GM12801 (cell line): ENCODE results near the gene DGUOK.

Experiments
- TF ChIP-seq, protein P1 (sequence below): IDR thresholded peaks from one replicate; pipeline ENCODE4 v1.5.1; 2011; ENCODE audit warnings: control low read depth; ENCODE audit not compliant: insufficient read length; ENCODE audit errors: extremely low read depth

Gene DGUOK

DNA sequence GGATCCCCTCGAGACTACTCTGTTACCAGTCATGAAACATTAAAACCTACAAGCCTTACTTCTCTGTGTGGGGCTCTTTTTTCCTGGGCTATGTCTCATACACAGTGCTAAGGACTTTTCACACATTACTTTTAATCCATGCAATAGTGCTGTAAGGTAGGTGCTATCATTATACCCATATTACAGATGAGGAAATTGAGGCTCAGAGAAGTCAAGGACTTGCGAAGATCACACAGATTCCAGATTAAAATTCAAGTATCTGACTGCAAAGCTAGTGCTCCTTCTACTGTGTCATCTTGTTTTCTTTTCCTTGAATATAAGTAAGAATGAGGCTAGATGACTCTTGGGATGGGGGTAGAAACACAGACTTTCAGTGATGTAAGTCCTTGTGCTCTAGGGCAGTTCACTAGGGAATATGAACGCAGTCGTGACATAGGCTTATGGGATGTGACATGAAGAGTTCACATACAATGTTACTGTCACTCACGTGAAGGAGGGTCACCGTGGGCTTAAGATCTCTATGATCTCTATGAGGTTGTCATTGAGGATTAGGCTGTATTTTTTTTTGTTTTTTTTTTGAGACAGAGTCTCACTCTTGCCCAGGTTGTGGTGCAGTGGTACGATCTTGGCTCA lies 7.0 kb upstream of the DGUOK start:
- TF ChIP-seq, protein P1, sequence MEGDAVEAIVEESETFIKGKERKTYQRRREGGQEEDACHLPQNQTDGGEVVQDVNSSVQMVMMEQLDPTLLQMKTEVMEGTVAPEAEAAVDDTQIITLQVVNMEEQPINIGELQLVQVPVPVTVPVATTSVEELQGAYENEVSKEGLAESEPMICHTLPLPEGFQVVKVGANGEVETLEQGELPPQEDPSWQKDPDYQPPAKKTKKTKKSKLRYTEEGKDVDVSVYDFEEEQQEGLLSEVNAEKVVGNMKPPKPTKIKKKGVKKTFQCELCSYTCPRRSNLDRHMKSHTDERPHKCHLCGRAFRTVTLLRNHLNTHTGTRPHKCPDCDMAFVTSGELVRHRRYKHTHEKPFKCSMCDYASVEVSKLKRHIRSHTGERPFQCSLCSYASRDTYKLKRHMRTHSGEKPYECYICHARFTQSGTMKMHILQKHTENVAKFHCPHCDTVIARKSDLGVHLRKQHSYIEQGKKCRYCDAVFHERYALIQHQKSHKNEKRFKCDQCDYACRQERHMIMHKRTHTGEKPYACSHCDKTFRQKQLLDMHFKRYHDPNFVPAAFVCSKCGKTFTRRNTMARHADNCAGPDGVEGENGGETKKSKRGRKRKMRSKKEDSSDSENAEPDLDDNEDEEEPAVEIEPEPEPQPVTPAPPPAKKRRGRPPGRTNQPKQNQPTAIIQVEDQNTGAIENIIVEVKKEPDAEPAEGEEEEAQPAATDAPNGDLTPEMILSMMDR: no peak

DNA sequence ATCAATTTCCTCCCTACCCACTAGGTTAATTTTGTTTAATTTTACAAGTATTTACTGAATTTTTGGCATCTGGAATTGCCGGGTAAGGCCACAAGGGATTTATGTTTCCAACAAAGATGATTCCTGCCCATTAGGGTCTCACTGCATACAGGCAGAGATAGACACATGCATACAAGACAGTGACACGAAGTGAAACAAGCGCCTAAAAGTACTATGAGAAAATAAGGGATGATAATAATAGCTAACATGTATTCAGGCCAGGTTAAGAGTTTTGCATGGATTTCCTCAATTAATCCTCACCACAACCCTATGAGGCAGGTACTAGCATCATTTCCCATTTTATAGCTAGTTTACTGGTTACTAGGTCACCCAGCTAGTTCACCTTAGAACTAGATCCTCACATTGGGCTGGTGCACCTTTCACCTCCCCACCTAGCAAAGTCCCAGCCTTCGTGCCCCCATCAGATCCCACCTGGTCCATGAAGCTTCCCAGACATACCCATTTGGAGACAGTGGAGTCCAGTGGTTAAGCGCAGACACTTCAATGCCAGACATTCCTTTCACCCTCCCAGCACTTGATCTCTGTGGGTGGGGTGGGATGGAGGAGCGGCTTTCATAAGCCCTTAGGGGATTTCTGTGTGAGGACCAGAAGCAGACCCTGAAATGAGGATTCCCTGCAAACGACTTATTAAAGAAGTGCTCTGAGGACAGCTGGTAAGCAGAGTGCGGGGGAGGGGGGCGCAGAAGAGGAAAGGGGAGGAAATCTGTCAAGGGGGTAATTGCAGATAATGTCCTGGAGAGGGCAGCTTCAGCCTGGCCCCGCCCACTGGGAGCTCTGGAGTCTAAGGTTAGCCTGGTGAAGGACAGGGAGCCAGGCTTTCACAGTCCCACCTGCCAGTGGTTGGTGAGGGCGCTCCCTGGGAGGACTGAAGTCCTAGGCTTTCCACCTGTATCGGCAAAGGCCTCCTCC lies 5.8 kb upstream of the DGUOK start:
- TF ChIP-seq, protein P1: no peak

DNA sequence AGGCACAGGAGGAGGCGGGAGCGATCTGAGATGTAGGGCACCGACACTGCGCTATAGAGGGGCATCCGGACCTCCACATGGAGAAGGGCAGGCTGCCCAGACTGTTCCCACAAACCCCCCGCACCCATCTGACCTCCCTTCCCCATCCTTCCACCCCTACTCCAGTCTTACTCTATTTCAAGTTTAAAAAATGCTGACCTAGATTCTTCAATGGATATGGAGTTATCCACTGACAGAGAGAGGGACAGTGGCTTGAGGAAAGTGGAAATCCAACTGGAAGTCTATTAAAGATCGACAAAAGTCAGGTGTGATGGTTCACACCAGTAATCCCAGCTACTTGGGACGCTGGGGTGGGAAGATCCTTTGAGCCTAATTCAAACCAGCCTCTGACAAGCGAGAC lies 5.1 kb upstream of the DGUOK start:
- TF ChIP-seq, protein P1: no peak

DNA sequence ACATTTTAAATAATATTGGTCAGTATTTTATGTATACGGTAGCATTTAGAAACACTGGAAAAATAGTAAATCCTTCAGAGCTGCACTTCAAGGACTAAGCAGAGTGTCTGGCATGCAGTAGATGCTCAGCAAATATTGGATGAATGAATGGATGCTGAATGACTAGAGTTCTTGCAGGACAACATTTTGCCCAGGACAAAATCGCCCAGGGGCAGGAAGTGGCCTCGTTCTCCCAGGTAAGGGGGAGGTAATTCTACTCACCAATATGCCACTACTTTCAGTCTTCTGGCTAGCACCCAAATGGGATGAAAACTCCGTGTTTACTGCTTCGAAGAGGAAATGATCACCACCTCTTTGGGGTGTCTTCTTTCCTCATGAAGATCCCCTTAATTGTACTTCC lies 4.0 kb upstream of the DGUOK start:
- TF ChIP-seq, protein P1: no peak

DNA sequence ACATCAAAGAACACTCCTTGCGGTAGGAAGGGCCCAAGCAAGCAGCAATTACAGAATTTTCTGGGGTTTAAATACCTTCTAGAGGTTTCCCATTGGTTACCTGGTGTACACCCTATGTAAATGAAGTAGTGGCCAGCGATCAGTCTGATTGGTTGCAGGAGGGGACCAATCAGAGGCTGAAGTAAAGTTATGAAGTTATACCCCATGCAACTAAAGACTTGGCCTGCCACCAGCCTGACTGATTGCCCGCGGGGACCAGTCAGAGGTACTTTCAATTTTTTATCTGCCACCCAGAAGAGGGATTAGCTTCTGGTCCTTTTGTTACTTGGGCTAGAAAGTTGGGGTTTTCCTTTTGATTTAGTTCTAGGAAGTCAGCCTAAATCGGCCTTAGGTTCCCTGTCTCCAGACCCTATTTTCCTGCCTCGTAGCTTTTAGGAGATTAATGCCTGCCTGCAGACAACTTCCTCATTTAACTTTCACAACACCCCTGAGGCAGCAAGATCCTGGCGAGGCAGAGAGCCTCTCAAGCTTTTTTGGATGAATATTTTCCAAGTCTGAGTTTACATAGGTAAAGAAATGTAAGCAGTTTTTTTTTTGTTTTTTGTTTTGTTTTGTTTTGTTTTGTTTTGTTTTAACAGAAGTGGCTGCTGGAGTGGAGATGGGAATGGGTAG lies 1.5 kb upstream of the DGUOK start:
- TF ChIP-seq, protein P1: no peak

DNA sequence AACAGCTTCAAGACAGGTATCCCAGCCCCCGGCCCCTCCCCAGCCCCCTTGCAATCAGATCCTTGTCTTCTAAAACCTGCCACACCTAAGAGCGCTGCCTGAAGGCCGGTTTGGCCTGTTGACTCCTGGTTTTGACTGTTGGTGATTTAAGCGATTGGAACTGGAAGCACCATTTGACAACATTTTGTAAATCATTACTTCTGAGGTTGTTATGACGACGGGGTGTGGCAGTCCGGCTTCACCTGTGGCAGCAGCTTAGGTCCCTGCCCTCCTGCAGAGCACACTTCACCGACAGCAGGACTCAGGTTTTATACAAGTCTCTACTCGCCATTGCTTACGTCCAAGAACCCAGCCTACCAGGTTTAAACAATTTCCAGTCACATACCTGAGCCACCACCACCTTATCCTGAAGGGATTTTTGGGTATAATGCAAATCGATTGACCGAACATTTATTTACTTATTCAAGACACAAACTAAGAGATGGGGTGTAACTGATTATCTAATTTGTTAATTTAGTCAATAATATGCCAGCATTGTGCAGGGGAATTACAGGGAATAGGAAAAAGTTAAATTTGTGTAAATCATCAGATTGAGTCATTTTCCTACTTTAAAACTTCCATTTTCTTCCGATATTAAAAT lies 707 bp upstream of the DGUOK start:
- TF ChIP-seq, protein P1: no peak

DNA sequence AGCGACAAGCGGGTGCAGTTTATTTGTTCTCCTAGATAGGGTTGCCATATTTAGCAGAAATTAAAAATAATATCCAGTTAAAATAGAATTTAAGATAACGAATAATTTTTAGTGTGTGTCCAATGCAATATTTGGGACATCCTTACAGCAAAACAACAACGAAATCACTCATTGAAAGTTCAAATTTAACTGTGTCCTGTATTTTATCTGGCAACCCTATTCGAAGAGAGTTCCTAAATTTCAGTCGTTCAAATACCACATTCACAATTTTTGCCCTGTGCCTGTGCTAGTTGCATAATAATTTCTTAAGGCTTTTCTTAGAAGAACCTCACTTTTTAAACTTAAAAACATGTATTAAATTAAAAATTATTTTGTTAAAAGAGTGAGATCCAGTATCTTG lies 664 bp downstream of the DGUOK start:
- TF ChIP-seq, protein P1: no peak
